Activated CD4-positive, alpha-beta T cell treated with anti-CD3 and anti-CD28 coated beads, Interleukin-2, amount 50 U/mL, for 16 hours (primary cell): ENCODE data around the gene HP.
"Not testable (repeated sequence)": the region's sequence is repeated elsewhere in the genome, so short reads cannot be mapped to it uniquely, and the experiment has no call there.

Experiments used
- DNase-seq: peaks from one replicate; pipeline ENCODE4 v3.0.0-alpha.2; 2020

Gene HP

GRCh38 chr16:72043539-72043938 is 10.8 kb upstream of the HP start:
- no peak for DNase-seq

DNA sequence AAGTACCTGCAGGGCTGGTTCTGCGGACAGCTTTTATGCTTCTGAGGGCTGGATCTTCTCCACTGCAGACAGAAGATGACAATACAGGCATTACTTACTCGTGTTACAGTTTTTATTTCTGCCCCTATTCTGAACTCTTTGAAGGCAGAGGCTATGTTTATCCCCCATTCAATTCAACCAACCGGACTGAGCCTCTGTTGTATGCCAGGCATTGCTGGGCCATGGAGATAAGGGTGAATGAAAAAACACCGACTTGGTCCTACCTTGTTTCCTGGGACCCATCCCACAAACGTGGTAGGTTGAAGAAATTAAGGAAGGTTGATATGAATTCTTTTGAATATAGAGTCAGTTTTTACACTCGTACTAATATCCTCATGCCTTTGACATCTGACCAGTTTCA is 10.0 kb upstream of the HP start:
- DNase-seq, result no peak

GRCh38 chr16:72044825-72045359 is 9.4 kb upstream of the HP start:
- no peak for DNase-seq

- no peak for DNase-seq
Measured at GRCh38 chr16:72049110-72049509, 5.2 kb upstream of the HP start.

DNA sequence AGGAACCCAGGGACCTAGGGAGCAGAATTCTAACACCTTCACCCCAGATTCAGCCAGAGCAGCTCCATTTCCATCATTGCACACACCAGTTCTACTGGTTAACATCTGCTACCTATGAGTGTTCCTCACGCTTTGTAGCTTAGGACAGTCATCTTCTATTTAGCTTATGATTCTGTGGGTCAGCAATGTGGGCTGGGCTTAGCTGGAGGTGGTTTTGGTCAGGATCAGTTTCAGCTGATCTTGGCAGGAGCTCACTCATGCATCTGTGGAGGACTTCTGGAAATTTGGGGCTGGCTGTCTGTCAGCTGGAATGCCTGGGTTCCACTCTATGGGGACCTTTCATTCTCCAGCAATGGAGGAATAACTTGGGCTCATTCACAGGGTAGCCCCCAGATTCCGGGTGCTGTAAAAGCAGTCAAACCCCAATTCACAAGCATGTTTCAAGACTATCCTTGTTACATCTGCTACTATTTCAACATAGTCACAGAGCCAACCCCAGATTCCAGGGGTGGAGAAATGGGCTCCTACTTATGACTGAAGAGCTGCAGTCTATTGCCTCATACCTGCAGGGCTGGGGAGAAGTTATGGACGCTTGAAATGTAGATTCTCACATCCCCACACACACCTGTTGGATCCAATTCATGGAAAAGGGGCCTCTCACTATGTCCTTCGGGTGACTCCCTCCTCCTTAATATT is 3.4 kb upstream of the HP start:
- DNase-seq, result no peak

GRCh38 chr16:72051818-72052217 is 2.5 kb upstream of the HP start:
- DNase-seq, result no peak

GRCh38 chr16:72055911-72056310 is 1.6 kb downstream of the HP start:
- DNase-seq, result no peak

- not testable (repeated sequence) for DNase-seq
Measured at GRCh38 chr16:72057313-72057712, 3.0 kb downstream of the HP start.

GRCh38 chr16:72059060-72059459 is 4.8 kb downstream of the HP start:
- DNase-seq, result not testable (repeated sequence)

- DNase-seq, result no peak
Measured at GRCh38 chr16:72060405-72060804, 6.1 kb downstream of the HP start.

DNA sequence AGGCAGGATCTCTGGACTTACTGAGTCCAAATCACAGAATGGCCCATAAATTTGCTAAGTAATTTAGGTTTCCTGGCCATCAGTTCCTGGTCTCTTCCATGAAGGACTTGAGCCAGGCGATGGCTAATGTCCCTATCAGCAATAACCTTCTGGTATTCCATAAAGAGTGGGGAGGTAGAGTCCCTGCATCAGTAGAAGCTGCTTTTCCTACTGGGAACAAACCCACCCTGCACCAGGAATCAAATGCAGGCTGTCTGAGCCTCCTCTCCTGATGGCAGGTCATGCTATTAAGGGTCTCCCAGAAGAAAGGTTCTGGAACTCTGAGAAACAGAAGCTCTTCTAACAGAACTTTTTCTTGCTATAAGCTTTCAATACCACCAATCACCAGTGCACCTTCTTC is 7.3 kb downstream of the HP start:
- DNase-seq, result no peak

DNA sequence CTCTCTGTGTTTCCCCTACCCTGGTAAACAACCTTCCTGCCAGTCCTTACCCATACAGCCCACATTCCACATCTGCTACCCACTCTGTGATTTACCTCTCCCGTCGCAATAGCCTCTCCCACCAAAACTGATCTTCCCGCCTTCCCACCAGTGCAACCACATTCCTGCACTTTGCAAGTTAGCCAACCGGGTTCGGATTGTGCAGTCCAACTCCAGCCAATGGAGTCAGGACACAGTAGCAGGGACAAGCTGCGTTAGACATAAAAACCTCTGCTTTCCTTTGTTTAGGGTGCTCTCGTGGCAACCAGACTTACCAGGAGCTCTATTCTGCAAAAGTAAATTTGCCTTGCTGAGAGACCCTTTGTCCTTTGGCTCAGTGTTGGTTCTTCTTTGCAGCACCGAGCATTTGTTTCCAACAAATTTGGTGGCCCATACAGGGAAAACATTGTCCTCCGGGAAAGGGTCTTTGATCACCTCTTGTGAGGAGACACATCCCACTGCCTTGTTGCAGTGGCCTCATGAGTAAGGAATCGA is 10.1 kb downstream of the HP start:
- DNase-seq, result no peak

- DNase-seq, result peak; percentile 28
Measured at GRCh38 chr16:72066747-72067146, 12.4 kb downstream of the HP start.

DNA sequence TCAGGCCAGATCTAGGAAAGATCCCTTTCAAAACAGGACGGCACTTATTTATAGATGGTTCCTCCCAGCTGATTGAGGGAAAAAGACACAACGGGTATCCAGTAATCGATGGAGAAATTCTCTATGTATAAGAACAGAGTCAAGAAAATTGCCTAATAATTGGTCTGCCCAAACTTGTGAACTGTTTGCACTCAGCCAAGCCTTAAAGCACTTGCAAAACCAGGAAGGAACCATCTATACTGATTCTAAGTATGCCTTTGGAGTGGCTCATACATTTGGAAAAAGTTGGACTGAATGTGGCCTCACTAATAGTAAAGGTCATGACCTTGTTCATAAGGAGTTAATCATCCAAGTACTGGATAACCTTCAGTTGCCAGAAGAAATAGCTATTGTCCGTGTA is 14.6 kb downstream of the HP start:
- no peak for DNase-seq

DNA sequence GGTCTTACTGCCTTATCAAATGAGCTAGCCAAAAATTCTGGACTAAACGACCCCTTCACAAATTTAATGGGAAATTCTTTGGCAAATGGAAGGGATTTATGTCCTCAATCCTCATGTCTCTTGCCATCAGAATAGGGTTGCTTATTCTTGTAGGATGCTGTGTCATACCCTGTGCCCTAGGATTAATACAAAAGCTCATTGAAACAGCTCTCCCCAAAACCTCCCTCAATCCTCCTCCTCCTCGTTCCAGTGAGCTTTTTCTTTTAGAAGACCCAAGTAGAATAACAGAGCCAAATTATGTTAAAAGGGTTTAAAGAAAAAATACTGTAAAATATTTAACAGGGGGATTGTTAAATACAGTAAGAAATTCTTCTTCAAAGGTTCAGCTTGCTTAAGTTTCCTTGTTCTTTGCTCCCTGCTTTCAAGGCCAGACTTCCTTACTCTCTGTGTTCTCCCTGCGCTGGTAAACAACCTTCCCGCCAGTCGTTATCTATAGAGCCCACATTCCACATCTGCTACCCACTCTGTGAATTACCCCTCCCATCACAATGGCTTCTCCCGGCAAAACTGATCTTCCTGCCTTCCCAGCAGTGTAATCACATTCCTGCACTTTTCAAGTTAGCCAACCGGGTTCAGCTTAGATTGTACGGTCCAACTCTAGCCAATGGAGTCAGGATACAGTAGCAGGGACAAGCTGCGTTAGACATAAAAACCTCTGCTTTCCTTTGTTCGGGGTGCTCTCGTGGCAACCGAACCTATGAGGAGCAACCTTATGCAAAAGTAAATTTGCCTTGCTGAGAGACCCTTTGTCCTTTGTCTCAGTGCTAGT is 18.4 kb downstream of the HP start:
- DNase-seq, result no peak

- DNase-seq, result no peak
Measured at GRCh38 chr16:72073560-72074230, 19.4 kb downstream of the HP start.

DNA sequence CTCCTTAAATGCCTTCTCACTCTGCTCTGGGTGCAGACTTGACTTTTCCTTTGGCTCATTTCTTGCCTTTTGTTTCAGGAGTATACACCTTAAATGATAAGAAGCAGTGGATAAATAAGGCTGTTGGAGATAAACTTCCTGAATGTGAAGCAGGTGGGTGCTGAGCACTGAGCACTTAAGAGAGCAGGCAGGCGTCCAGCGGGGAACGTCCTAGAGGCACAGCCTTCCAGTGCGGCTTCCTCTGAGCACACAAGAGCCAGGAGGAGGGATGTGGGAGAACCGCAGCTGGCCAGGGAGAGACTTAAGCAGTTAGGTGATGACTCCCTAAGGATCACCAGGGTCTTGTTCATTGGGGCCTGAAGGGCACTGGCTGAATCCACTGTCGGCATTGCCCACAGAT is 20.8 kb downstream of the HP start:
- DNase-seq, result not testable (repeated sequence)

GRCh38 chr16:72076991-72077706 is 22.8 kb downstream of the HP start:
- DNase-seq, result not testable (repeated sequence)

- DNase-seq, result no peak
Measured at GRCh38 chr16:72083778-72084404, 29.6 kb downstream of the HP start.

- DNase-seq, result no peak
Measured at GRCh38 chr16:72084445-72084844, 30.1 kb downstream of the HP start.

- no peak for DNase-seq
Measured at GRCh38 chr16:72085002-72085401, 30.7 kb downstream of the HP start.

GRCh38 chr16:72091217-72091616 is 36.9 kb downstream of the HP start:
- DNase-seq, result no peak
